Aorta (tissue), 5 donors: ENCODE results near the gene FAAH. TPM values are rescaled to one million over a fixed set of nuclear protein-coding genes. Genes with fewer than 3 reads are reported as not detected.
"Not testable (repeated sequence)": the region's sequence is repeated elsewhere in the genome, so short reads cannot be mapped to it uniquely, and the experiment has no call there.

ENCODE experiments used
- ATAC-seq: fragments of 200-7000 bp; cut with Tn5 transposase; one replicate; pipeline ENCODE4 v1.9.1; 2022; ENCODE audit warnings: moderate library complexity; ENCODE audit not compliant: low FRiP score
- DNase-seq, 2 donors: peaks; one replicate each; pipeline ENCODE4 v3.0.0-alpha.2; 2020
- H3K27ac ChIP-seq, 2 donors: one replicate each; pipeline ENCODE4 v1.5.1; 2013; ENCODE audit warnings: low read length in 2 of 2, mild to moderate bottlenecking in 2 of 2, moderate library complexity in 2 of 2, control low read depth in 1 of 2, inconsistent platforms in 1 of 2, low read depth in 1 of 2
- H3K27me3 ChIP-seq, 2 donors: one replicate each; pipeline ENCODE4 v1.6.1; 2013; ENCODE audit warnings: control low read depth in 1 of 2, low read length in 1 of 2, mild to moderate bottlenecking in 1 of 2, moderate library complexity in 1 of 2; ENCODE audit not compliant: insufficient read depth in 2 of 2, control insufficient read depth in 1 of 2
- H3K36me3 ChIP-seq, 2 donors: one replicate each; pipeline ENCODE4 v1.6.1; 2013; ENCODE audit warnings: control low read depth in 1 of 2, low read length in 1 of 2, mild to moderate bottlenecking in 1 of 2; ENCODE audit not compliant: insufficient read depth in 2 of 2, control insufficient read depth in 1 of 2
- H3K4me1 ChIP-seq, 2 donors: one replicate each; pipeline ENCODE4 v1.6.1; 2013; ENCODE audit warnings: low read length in 2 of 2, control low read depth in 1 of 2, mild to moderate bottlenecking in 1 of 2, moderate library complexity in 1 of 2; ENCODE audit not compliant: insufficient read depth in 2 of 2, control insufficient read depth in 1 of 2
- H3K4me3 ChIP-seq, 2 donors: one replicate each; pipeline ENCODE4 v1.5.1; 2013; ENCODE audit warnings: low read length in 2 of 2, control low read depth in 1 of 2, mild to moderate bottlenecking in 1 of 2
- H3K9me3 ChIP-seq: one replicate; pipeline ENCODE4 v1.6.1; 2013; ENCODE audit warnings: mild to moderate bottlenecking, low read length; ENCODE audit not compliant: control insufficient read depth
- WGBS, 2 donors: extraction: QIAGEN DNeasy Blood & Tissue Kit; methylation state at CpG; one replicate each; pipeline ENCODE4 v1.1.7; 2013; 5-methylcytosine and 5-hydroxymethylcytosine counted together
- intact Hi-C, 2 donors: fragments of 100-400 bp; cut with DNase I; formaldehyde crosslinking; loops; one replicate each; pipeline versions ENCODE4 v1.14.2 to v1.15.0; 2022
- long read RNA-seq, 2 donors: library from polyadenylated mRNA; unstranded; transcript quantifications; one replicate each; pipeline ENCODE4 v2.0.0, GENCODE V29; 2020 to 2021
- polyA plus RNA-seq, 2 donors: library from polyadenylated mRNA; stranded (reverse); fragments of 200-250 nt; gene quantifications; one replicate each; pipeline ENCODE4 v1.2.3, GENCODE V29; 2013
- total RNA-seq, 2 donors: library from RNA; stranded (reverse); fragmentation: NEBNext Ultra II Directional; extraction: Animal tissue kit (Norgen Biotek cat#: 25700); gene quantifications; one replicate each; pipeline ENCODE4 v1.2.1, GENCODE V29; 2021
- donor health status: healthy with polysubstance abuse.
- donor health status: Bipolar disorder and iron deficiency.
- donor health status: DM: no; HTN: no; CAD: no.
- donor health status: DM: no; HTN: no; CAD: no.
- donor health status: DM: yes; HTN: yes; CAD: no.

The FAAH gene
- total RNA-seq (1 to 10 TPM; 7.3 to 9.6 TPM), polyA plus RNA-seq (10 to 100 TPM in 1 of 2 donors, 1 to 10 TPM in 1; 3.3 to 33.2 TPM)
- long read RNA-seq, donor 1, partial matches to known transcripts = 1 of 8 reads
- long read RNA-seq, donor 1, other reads (novel, unspliced or antisense) = 3 of 8 reads
- long read RNA-seq, donor 2, partial matches to known transcripts = 4 of 12 reads
- long read RNA-seq, donor 2, other reads (novel, unspliced or antisense) = 6 of 12 reads

GRCh38 chr1:46394108-46394871, at the start of gene FAAH:
Gene FAAH, plus strand, starts transcription at chr1:46394317. Its CDS starts 32 bp downstream, at chr1:46394349.
- intact Hi-C loops = no loop called here
- Histone ChIP-seq H3K36me3 (no peaks in the 10 kb centered on the region), H3K4me3 (peak within 1 kb of the TSS; percentile 9 to 56), H3K27me3 (no peaks in the 10 kb centered on the region), H3K27ac (no peak within 1 kb of the TSS), H3K9me3 (peaks cover 2% of the 10 kb centered on the region), H3K4me1 (no peaks in the 10 kb centered on the region)
- DNase-seq (peak; percentile 68 to 91), ATAC-seq (peak; percentile 86)
- WGBS, 2 donors = 1 to 2% methylated on average over 58 to 75 of the region's 75 CpGs

GRCh38 chr1:46344481-46344880, 49.6 kb upstream of the FAAH start:
- WGBS, 2 donors = 82 to 84% methylated on average over 3 of the region's 3 CpGs
- Histone ChIP-seq H3K27ac (no peak overlapping the region), H3K9me3 (no peaks in the 10 kb centered on the region), H3K27me3 (no peaks in the 10 kb centered on the region), H3K4me1 (no peaks in the 10 kb centered on the region), H3K36me3 (peaks cover 0 to 6% of the 10 kb centered on the region in 2 donors), H3K4me3 (no peak overlapping the region)
- ATAC-seq (no peak), DNase-seq (no peak)
- intact Hi-C loops = loop anchor here (5.0 kb wide), 1 partner anchor 97 kb away; the partner anchor contains the start of gene RAD54L (in 2 of the 2)

GRCh38 chr1:46345281-46345680, 48.8 kb upstream of the FAAH start:
- ATAC-seq = no peak
- Histone ChIP-seq H3K9me3 (no peaks in the 10 kb centered on the region), H3K4me3 (no peak overlapping the region), H3K27me3 (no peaks in the 10 kb centered on the region), H3K4me1 (no peaks in the 10 kb centered on the region), H3K27ac (no peak overlapping the region), H3K36me3 (peaks cover 0 to 8% of the 10 kb centered on the region in 2 donors)
- DNase-seq = no peak
- intact Hi-C loops = loop anchor here in 1 of 2 donors (5.0 kb wide), 1 partner anchor 43 kb away; the partner anchor contains the start of genes LRRC41 and UQCRH

GRCh38 chr1:46352363-46352762, 41.8 kb upstream of the FAAH start:
- ATAC-seq (no peak), DNase-seq (no peak)
- H3K4me1 ChIP-seq = no peaks in the 10 kb centered on the region
- peaks cover 6 to 7% of the 10 kb centered on the region in 2 donors for H3K36me3 ChIP-seq
- H3K27ac ChIP-seq = no peak overlapping the region
- no peak overlapping the region for H3K4me3 ChIP-seq
- intact Hi-C loops = no loop called here
- H3K27me3 ChIP-seq = no peaks in the 10 kb centered on the region
- H3K9me3 ChIP-seq = no peaks in the 10 kb centered on the region
- 83 to 85% methylated on average over 2 of the region's 2 CpGs for WGBS, 2 donors

GRCh38 chr1:46355920-46356319, 38.2 kb upstream of the FAAH start:
- intact Hi-C loops, H3K36me3 ChIP-seq: not testable (repeated sequence)
- WGBS, 2 donors = 88 to 98% methylated on average over 5 of the region's 5 CpGs

GRCh38 chr1:46362158-46362557, 32.0 kb upstream of the FAAH start:
- WGBS, 2 donors = 79 to 82% methylated on average over 3 of the region's 3 CpGs
- Histone ChIP-seq H3K4me3 (no peak overlapping the region), H3K4me1 (no peaks in the 10 kb centered on the region), H3K27ac (no peak overlapping the region), H3K27me3 (no peaks in the 10 kb centered on the region), H3K36me3 (peaks cover 9 to 23% of the 10 kb centered on the region in 2 donors), H3K9me3 (no peaks in the 10 kb centered on the region)
- ATAC-seq = no peak
- intact Hi-C loops = no loop called here
- no peak for DNase-seq

More at GRCh38 chr1:46355920-46356319, 38.2 kb upstream of the FAAH start:
- H3K27ac ChIP-seq, H3K9me3 ChIP-seq, H3K27me3 ChIP-seq, H3K4me1 ChIP-seq, DNase-seq, H3K4me3 ChIP-seq, ATAC-seq: not testable (repeated sequence)

GRCh38 chr1:46363121-46363520, 31.0 kb upstream of the FAAH start:
- H3K9me3 ChIP-seq = no peaks in the 10 kb centered on the region
- H3K27ac ChIP-seq = no peak overlapping the region
- no peak for ATAC-seq
- H3K4me3 ChIP-seq = no peak overlapping the region
- WGBS, 2 donors = 96 to 98% methylated on average over 5 of the region's 5 CpGs
- no peaks in the 10 kb centered on the region for H3K4me1 ChIP-seq
- intact Hi-C loops = no loop called here
- no peak for DNase-seq
- peaks cover 9 to 25% of the 10 kb centered on the region in 2 donors for H3K36me3 ChIP-seq
- H3K27me3 ChIP-seq = no peaks in the 10 kb centered on the region

GRCh38 chr1:46364612-46365011, 29.5 kb upstream of the FAAH start:
- 87 to 88% methylated on average over 5 of the region's 5 CpGs for WGBS, 2 donors
- Histone ChIP-seq H3K4me3 (no peak overlapping the region), H3K27me3 (no peaks in the 10 kb centered on the region), H3K36me3 (peaks cover 9 to 27% of the 10 kb centered on the region in 2 donors), H3K4me1 (no peaks in the 10 kb centered on the region), H3K27ac (no peak overlapping the region), H3K9me3 (no peaks in the 10 kb centered on the region)
- intact Hi-C loops = no loop called here
- DNase-seq = no peak
- ATAC-seq = no peak

GRCh38 chr1:46365796-46366195, 28.3 kb upstream of the FAAH start:
- H3K9me3 ChIP-seq, H3K4me1 ChIP-seq, DNase-seq, ATAC-seq, H3K27me3 ChIP-seq, H3K27ac ChIP-seq, H3K4me3 ChIP-seq, intact Hi-C loops: not testable (repeated sequence)
- peaks cover 9 to 25% of the 10 kb centered on the region in 2 donors for H3K36me3 ChIP-seq
- 95 to 96% methylated on average over 8 of the region's 8 CpGs for WGBS, 2 donors
